ENCODE data around the gene PLA2G3. TPM values are rescaled to one million over a fixed set of nuclear protein-coding genes. Genes with fewer than 3 reads are reported as not detected.

PLA2G3 gene
- total and polyA plus RNA-seq, 7 donors, result 5.2 TPM; not detected in 6

DNA sequence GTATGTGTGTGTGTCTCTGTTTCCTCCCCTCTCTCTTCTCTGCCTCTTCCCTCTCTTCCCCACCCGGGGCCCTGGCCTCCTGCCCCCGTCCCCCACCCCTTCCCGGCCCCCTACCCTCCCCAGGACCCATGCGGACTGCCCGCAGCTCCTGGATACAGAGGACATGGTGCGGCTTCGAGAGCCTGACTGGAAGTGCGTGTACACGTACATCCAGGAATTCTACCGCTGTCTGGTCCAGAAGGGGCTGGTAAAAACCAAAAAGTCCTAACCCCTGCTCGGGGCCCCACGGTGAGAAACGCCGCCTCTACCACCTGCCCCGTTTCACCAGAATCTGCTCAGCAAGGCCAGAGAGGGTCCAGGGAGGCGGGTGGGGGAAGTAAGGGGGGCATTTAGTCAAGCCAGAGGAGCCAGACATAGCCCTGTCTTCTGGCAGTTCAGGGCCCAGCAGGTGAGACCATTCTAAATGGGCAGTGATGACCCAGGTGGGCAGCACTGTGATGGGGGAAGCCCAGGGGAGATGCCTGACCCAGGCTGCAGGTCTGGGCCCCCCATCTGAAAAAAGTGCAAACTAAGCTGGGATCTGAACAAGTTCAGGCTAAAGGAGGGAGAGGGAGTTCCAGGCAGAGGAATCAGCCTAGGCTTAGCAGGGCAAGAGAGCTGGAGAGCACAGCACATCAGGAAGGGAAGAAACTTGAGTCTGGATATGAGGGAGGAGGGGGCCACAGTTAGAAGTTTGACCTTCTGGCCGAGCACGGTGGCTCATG is 39.4 kb downstream of the PLA2G3 start:
- Histone ChIP-seq H3K27me3 (no peaks in the 10 kb centered on the region), H3K9me3 (no peaks in the 10 kb centered on the region), H3K36me3 (peaks cover 55 to 85% (median 56%) of the 10 kb centered on the region in 4 donors), H3K4me3 (no peak overlapping the region), H3K4me1 (peaks cover 0 to 96% (median 95%) of the 10 kb centered on the region in 4 donors), H3K27ac (peak overlapping the region; percentile 96 to 100 (median 99))
- WGBS, 2 donors, result 94 to 95% methylated on average over 18 of the region's 18 CpGs
- intact Hi-C loops (cut with DNase I), result no loop called here
- no peak for DNase-seq
- peak in 2 of 4 donors; percentile 35 to 47 for TF ChIP-seq POLR2AphosphoS5 (IDR thresholded peaks at IDR 0.05)
- TF ChIP-seq, protein P1, sequence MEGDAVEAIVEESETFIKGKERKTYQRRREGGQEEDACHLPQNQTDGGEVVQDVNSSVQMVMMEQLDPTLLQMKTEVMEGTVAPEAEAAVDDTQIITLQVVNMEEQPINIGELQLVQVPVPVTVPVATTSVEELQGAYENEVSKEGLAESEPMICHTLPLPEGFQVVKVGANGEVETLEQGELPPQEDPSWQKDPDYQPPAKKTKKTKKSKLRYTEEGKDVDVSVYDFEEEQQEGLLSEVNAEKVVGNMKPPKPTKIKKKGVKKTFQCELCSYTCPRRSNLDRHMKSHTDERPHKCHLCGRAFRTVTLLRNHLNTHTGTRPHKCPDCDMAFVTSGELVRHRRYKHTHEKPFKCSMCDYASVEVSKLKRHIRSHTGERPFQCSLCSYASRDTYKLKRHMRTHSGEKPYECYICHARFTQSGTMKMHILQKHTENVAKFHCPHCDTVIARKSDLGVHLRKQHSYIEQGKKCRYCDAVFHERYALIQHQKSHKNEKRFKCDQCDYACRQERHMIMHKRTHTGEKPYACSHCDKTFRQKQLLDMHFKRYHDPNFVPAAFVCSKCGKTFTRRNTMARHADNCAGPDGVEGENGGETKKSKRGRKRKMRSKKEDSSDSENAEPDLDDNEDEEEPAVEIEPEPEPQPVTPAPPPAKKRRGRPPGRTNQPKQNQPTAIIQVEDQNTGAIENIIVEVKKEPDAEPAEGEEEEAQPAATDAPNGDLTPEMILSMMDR (IDR thresholded peaks at IDR 0.05), result no peak
- no peak for TF ChIP-seq POLR2A (IDR thresholded peaks at IDR 0.05)
- no peak for TF ChIP-seq EP300 (IDR thresholded peaks at IDR 0.05)

DNA sequence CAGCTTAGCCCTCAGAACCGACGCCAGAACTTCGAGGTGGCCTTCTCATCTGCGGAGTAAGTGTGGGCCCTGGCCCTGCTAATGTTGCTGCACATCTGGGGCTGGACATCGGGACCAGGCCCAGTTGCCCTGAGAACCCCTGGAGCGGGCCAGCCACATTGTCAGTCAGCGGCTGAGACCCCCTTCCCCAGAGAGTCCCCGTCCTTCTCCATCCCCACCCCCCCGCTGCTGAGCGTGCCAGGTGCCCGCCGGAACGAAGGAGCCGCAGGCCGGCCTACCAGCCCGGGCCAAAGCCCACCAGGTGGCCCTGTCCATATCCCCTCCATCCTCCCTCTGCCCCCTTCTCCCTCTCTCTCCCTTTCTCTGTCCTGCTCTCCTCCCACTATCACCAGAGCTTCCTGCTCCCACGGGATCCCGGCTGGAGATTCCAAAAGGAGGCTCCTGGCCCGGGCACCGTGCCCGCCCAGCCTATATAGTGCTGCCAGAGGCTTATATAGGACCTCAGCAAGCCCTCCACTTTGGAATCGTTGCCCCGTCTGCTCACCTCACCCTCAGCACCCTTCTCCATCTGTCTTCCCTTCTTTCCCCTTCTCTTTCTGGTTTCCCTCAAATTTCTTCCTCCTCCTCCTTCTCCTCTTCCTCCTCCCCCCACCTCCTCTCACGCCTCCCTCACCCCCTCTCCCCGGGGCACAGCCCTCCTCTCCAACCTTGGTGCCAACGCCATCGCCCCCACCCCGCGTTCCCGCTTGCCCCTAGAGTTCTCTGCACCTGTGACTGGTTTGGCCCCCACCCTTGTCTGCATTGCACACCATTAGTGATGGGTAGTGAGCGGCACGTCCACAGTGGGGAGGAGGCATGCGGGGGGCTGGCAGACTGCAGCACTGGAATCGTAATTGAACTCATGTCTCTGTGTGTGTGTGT is 40.2 kb downstream of the PLA2G3 start:
- Histone ChIP-seq H3K27ac (peak overlapping the region; percentile 96 to 100 (median 99)), H3K4me3 (no peak overlapping the region), H3K9me3 (no peaks in the 10 kb centered on the region), H3K36me3 (peaks cover 63 to 87% (median 64%) of the 10 kb centered on the region in 4 donors), H3K27me3 (no peaks in the 10 kb centered on the region), H3K4me1 (peaks cover 0 to 98% (median 96%) of the 10 kb centered on the region in 4 donors)
- intact Hi-C loops (cut with DNase I), result no loop called here
- peak; percentile 71 for DNase-seq
- TF ChIP-seq EP300 (IDR thresholded peaks at IDR 0.05) (no peak), POLR2AphosphoS5 (IDR thresholded peaks at IDR 0.05) (peak in 2 of 4 donors; percentile 19 to 35)
- 94 to 95% methylated on average over 34 of the region's 34 CpGs for WGBS, 2 donors

DNA sequence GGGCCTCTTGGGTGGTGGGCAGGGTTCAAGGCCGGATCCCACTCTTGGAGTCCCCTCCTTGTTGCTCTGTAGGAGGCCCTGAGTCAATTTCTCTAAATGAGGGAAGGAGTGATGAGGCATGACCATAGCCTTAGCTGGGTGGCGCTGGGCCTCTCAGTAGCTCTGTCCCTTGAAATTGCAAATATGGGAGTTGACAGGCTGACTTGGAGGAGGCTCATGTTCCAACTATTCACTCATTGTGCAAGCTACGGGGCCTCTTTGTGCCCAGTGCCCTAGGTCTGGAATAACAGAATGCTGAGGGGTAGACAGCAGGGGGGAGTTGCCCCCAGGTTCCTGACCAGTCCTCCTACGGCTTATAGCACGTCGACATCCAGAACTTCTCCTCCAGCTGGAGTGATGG is 40.9 kb downstream of the PLA2G3 start:
- no peaks in the 10 kb centered on the region for H3K27me3 ChIP-seq
- peaks cover 0 to 98% (median 96%) of the 10 kb centered on the region in 4 donors for H3K4me1 ChIP-seq
- 95 to 97% methylated on average over 6 of the region's 6 CpGs for WGBS, 2 donors
- TF ChIP-seq, protein P1 (IDR thresholded peaks at IDR 0.05), result no peak
- peak in 2 of 4 donors; percentile 24 to 26 for TF ChIP-seq POLR2AphosphoS5 (IDR thresholded peaks at IDR 0.05)
- peak overlapping the region; percentile 96 to 100 (median 99) for H3K27ac ChIP-seq
- peak overlapping the region in 1 of 4 donors; percentile 11 for H3K4me3 ChIP-seq
- intact Hi-C loops (cut with DNase I), result no loop called here
- DNase-seq, result no peak
- H3K9me3 ChIP-seq, result no peaks in the 10 kb centered on the region
- peaks cover 66 to 87% (median 68%) of the 10 kb centered on the region in 4 donors for H3K36me3 ChIP-seq

DNA sequence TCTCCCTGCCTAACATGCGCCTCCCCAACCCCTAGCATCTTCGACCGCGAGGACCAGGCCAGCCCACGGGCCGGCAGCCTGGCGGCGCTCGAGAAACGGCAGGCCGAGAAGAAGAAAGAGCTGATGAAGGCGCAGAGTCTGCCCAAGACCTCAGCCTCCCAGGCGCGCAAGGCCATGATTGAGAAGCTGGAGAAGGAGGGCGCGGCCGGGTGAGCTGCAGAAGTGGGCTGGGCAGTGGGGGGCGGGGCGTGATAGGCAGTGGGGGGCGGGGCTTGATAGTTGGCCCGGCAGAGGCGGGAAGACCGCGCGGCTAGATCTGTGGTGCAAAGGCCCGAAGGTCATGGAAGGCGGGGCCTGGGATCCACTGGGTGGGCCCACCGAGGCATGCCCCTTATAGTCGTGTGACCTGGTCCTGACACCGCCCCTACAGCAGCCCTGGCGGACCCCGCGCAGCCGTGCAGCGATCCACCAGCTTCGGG is 41.6 kb downstream of the PLA2G3 start:
- no peaks in the 10 kb centered on the region for H3K27me3 ChIP-seq
- DNase-seq, result peak; percentile 92
- intact Hi-C loops (cut with DNase I), result no loop called here
- peak overlapping the region in 2 of 4 donors; percentile 11 to 16 for H3K4me3 ChIP-seq
- TF ChIP-seq EP300 (IDR thresholded peaks at IDR 0.05) (no peak), POLR2AphosphoS5 (IDR thresholded peaks at IDR 0.05) (peak; percentile 73 to 78 (median 75))
- peak overlapping the region; percentile 96 to 100 (median 99) for H3K27ac ChIP-seq
- WGBS, 2 donors, result 57 to 73% methylated on average over 36 of the region's 36 CpGs
- H3K4me1 ChIP-seq, result peaks cover 0 to 97% (median 92%) of the 10 kb centered on the region in 4 donors
- no peaks in the 10 kb centered on the region for H3K9me3 ChIP-seq
- H3K36me3 ChIP-seq, result peaks cover 68 to 87% (median 71%) of the 10 kb centered on the region in 4 donors

DNA sequence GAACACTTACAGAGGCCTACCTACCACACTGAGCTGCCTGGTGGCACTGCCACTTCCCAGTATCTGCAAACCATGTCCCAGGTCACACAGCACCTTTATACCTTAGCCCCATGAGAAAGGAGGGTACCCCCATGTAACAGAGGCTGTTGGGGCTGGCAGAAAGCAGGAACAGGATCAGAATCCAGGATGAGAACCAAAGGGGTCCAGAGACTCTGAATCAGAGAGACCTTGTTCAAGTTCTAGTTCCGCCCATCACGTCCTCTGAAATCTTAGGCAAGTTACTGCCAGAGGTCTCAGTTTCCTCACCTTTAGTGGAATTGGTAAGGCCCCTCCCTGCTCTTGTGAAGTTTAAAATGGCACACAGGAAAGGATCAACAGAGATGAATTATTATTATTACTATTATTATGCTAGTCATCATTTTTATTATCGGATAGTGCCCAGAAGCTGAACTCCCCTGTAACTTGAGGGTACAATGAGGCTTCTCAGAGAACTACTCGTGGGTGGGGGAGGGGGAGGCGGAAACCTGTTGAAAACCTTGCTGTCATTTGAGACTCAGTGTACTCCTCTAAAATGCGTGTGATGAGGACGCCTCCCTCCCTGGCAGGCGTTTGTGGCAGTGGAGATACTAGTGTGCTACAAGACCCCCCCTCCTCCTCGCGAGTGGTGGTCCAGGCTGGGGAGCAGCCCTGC is 42.2 kb downstream of the PLA2G3 start:
- Histone ChIP-seq H3K9me3 (no peaks in the 10 kb centered on the region), H3K36me3 (peaks cover 66 to 86% (median 71%) of the 10 kb centered on the region in 4 donors), H3K27me3 (no peaks in the 10 kb centered on the region), H3K4me1 (peaks cover 0 to 96% (median 88%) of the 10 kb centered on the region in 4 donors), H3K27ac (peak overlapping the region; percentile 96 to 100 (median 99)), H3K4me3 (peak overlapping the region in 2 of 4 donors; percentile 11 to 16)
- intact Hi-C loops (cut with DNase I), result no loop called here
- 89 to 91% methylated on average over 10 of the region's 10 CpGs for WGBS, 2 donors
- DNase-seq, result no peak
- TF ChIP-seq POLR2AphosphoS5 (IDR thresholded peaks at IDR 0.05) (no peak), EP300 (IDR thresholded peaks at IDR 0.05) (no peak), POLR2A (IDR thresholded peaks at IDR 0.05) (no peak)
- TF ChIP-seq, protein P1 (IDR thresholded peaks at IDR 0.05), result no peak
